Muscle layer of colon (tissue), 2 donors: Measurements from ENCODE around the gene COPS8.
A peak's percentile ranks its signal among the peaks of the same experiment; 100 is the strongest.

Source experiments
- H3K27ac ChIP-seq: one replicate; pipeline ENCODE4 v1.7.0; 2013; ENCODE audit warnings: low read depth, mild to moderate bottlenecking, low read length, moderate library complexity
- H3K27me3 ChIP-seq, 2 donors: one replicate each; pipeline ENCODE4 v1.7.0; 2013; ENCODE audit warnings: low read length in 2 of 2, mild to moderate bottlenecking in 2 of 2; ENCODE audit not compliant: insufficient read depth in 2 of 2, control insufficient read depth in 1 of 2
- H3K36me3 ChIP-seq: one replicate; pipeline ENCODE4 v1.7.0; 2013; ENCODE audit warnings: mild to moderate bottlenecking, low read length; ENCODE audit not compliant: insufficient read depth
- H3K4me1 ChIP-seq: one replicate; pipeline ENCODE4 v1.7.0; 2013; ENCODE audit warnings: mild to moderate bottlenecking, low read length; ENCODE audit not compliant: insufficient read depth
- H3K4me3 ChIP-seq, 2 donors: one replicate each; pipeline ENCODE4 v1.7.0; 2013; ENCODE audit warnings: low read length in 2 of 2, low read depth in 1 of 2, mild to moderate bottlenecking in 1 of 2, moderate library complexity in 1 of 2
- H3K9ac ChIP-seq: one replicate; pipeline ENCODE4 v1.7.0; 2013; ENCODE audit warnings: low read length
- H3K9me3 ChIP-seq: one replicate; pipeline ENCODE4 v1.7.0; 2013; ENCODE audit warnings: mild to moderate bottlenecking, low read length
- donor health status: abdominal sarcoma.
- donor health status: Adenocarcinoma of cecum.

COPS8 gene

GRCh38 chr2:237085248-237086221 lies at the start of gene COPS8:
COPS8 (plus strand) TSS chr2:237085889; CDS start chr2:237085965, 76 bp downstream.
- H3K4me1 ChIP-seq, result peaks cover 23% of the 10 kb centered on the region
- H3K9ac ChIP-seq, result peak within 1 kb of the TSS; percentile 77
- no peaks in the 10 kb centered on the region for H3K27me3 ChIP-seq
- H3K4me3 ChIP-seq, result peak within 1 kb of the TSS; percentile 78 to 87
- H3K9me3 ChIP-seq, result no peaks in the 10 kb centered on the region
- H3K27ac ChIP-seq, result peak within 1 kb of the TSS; percentile 96
- peaks cover 17% of the 10 kb centered on the region for H3K36me3 ChIP-seq

- Histone ChIP-seq H3K27ac (no peak overlapping the region), H3K27me3 (no peaks in the 10 kb centered on the region), H3K9me3 (no peaks in the 10 kb centered on the region), H3K4me1 (no peaks in the 10 kb centered on the region), H3K4me3 (no peak overlapping the region), H3K36me3 (no peaks in the 10 kb centered on the region), H3K9ac (no peak overlapping the region)
Measured at GRCh38 chr2:237039301-237040031, 46.2 kb upstream of the COPS8 start.

GRCh38 chr2:237041231-237041630 lies 44.5 kb upstream of the COPS8 start:
- Histone ChIP-seq H3K27me3 (no peaks in the 10 kb centered on the region), H3K4me1 (no peaks in the 10 kb centered on the region), H3K36me3 (no peaks in the 10 kb centered on the region), H3K27ac (no peak overlapping the region), H3K9me3 (no peaks in the 10 kb centered on the region), H3K4me3 (no peak overlapping the region), H3K9ac (no peak overlapping the region)

GRCh38 chr2:237042101-237042500 lies 43.6 kb upstream of the COPS8 start:
- Histone ChIP-seq H3K9ac (no peak overlapping the region), H3K36me3 (no peaks in the 10 kb centered on the region), H3K4me3 (no peak overlapping the region), H3K27ac (no peak overlapping the region), H3K27me3 (no peaks in the 10 kb centered on the region), H3K9me3 (no peaks in the 10 kb centered on the region), H3K4me1 (no peaks in the 10 kb centered on the region)

- Histone ChIP-seq H3K9me3 (no peaks in the 10 kb centered on the region), H3K9ac (no peak overlapping the region), H3K36me3 (no peaks in the 10 kb centered on the region), H3K27me3 (no peaks in the 10 kb centered on the region), H3K4me1 (no peaks in the 10 kb centered on the region), H3K4me3 (no peak overlapping the region), H3K27ac (no peak overlapping the region)
Measured at GRCh38 chr2:237043866-237044265, 41.8 kb upstream of the COPS8 start.

- no peaks in the 10 kb centered on the region for H3K36me3 ChIP-seq
- no peak overlapping the region for H3K27ac ChIP-seq
- H3K4me1 ChIP-seq, result no peaks in the 10 kb centered on the region
- H3K9ac ChIP-seq, result no peak overlapping the region
- H3K4me3 ChIP-seq, result no peak overlapping the region
- H3K9me3 ChIP-seq, result no peaks in the 10 kb centered on the region
- no peaks in the 10 kb centered on the region for H3K27me3 ChIP-seq
Measured at GRCh38 chr2:237044281-237044680, 41.4 kb upstream of the COPS8 start.

- Histone ChIP-seq H3K27me3 (no peaks in the 10 kb centered on the region), H3K9me3 (no peaks in the 10 kb centered on the region), H3K4me3 (no peak overlapping the region), H3K4me1 (no peaks in the 10 kb centered on the region), H3K9ac (no peak overlapping the region), H3K36me3 (no peaks in the 10 kb centered on the region), H3K27ac (no peak overlapping the region)
Measured at GRCh38 chr2:237045449-237045848, 40.2 kb upstream of the COPS8 start.

- Histone ChIP-seq H3K36me3 (no peaks in the 10 kb centered on the region), H3K4me1 (no peaks in the 10 kb centered on the region), H3K9ac (no peak overlapping the region), H3K9me3 (no peaks in the 10 kb centered on the region), H3K27me3 (no peaks in the 10 kb centered on the region), H3K27ac (no peak overlapping the region), H3K4me3 (no peak overlapping the region)
Measured at GRCh38 chr2:237048595-237048994, 37.1 kb upstream of the COPS8 start.

- Histone ChIP-seq H3K9me3 (no peaks in the 10 kb centered on the region), H3K9ac (no peak overlapping the region), H3K36me3 (no peaks in the 10 kb centered on the region), H3K27me3 (no peaks in the 10 kb centered on the region), H3K4me1 (no peaks in the 10 kb centered on the region), H3K4me3 (no peak overlapping the region), H3K27ac (no peak overlapping the region)
Measured at GRCh38 chr2:237051861-237052260, 33.8 kb upstream of the COPS8 start.

GRCh38 chr2:237053066-237053465 lies 32.6 kb upstream of the COPS8 start:
- Histone ChIP-seq H3K36me3 (no peaks in the 10 kb centered on the region), H3K9ac (no peak overlapping the region), H3K9me3 (no peaks in the 10 kb centered on the region), H3K4me3 (no peak overlapping the region), H3K27me3 (no peaks in the 10 kb centered on the region), H3K4me1 (no peaks in the 10 kb centered on the region), H3K27ac (no peak overlapping the region)

GRCh38 chr2:237055386-237056100 lies 30.1 kb upstream of the COPS8 start:
- no peak overlapping the region for H3K4me3 ChIP-seq
- no peaks in the 10 kb centered on the region for H3K36me3 ChIP-seq
- no peaks in the 10 kb centered on the region for H3K9me3 ChIP-seq
- peaks cover 2% of the 10 kb centered on the region for H3K4me1 ChIP-seq
- no peaks in the 10 kb centered on the region for H3K27me3 ChIP-seq
- no peak overlapping the region for H3K9ac ChIP-seq
- no peak overlapping the region for H3K27ac ChIP-seq
